DOHH2 (cell line): ENCODE data around the gene ARID4A.

Source experiments
- H3F3A ChIP-seq: fragments of 200-600 bp; sonication (generic), shearing (Covaris generic); 2 replicates; pipeline ENCODE4 v1.6.0; 2016; ENCODE audit warnings: antibody characterized with exemption, mild to moderate bottlenecking; ENCODE audit not compliant: control insufficient read depth, insufficient read depth
- H3K27ac ChIP-seq: fragments of 200-600 bp; sonication (generic); 2 replicates; pipeline ENCODE4 v1.5.1; 2014; ENCODE audit warnings: low read depth, mild to moderate bottlenecking, low read length, moderate library complexity
- H3K27me3 ChIP-seq: fragments of 200-600 bp; sonication (generic); 2 replicates; pipeline ENCODE4 v1.6.1; 2014; ENCODE audit warnings: mild to moderate bottlenecking, low read length, mixed read lengths; ENCODE audit not compliant: control insufficient read depth
- H3K36me3 ChIP-seq: fragments of 200-600 bp; sonication (generic); 2 replicates; pipeline ENCODE4 v1.6.1; 2014; ENCODE audit warnings: mild to moderate bottlenecking, low read length, moderate library complexity, mixed read lengths; ENCODE audit not compliant: control insufficient read depth
- H3K4me1 ChIP-seq: fragments of 200-600 bp; sonication (generic); 2 replicates; pipeline ENCODE4 v1.6.1; 2014; ENCODE audit warnings: mild to moderate bottlenecking, low read length, mixed read lengths; ENCODE audit not compliant: control insufficient read depth
- H3K4me2 ChIP-seq: fragments of 200-600 bp; sonication (generic); 2 replicates; pipeline ENCODE4 v1.6.0; 2014; ENCODE audit warnings: mild to moderate bottlenecking, low read length, moderate library complexity
- H3K4me3 ChIP-seq: fragments of 200-600 bp; sonication (generic); 2 replicates; pipeline ENCODE4 v1.5.1; 2014; ENCODE audit warnings: mild to moderate bottlenecking, low read length, mixed read lengths
- H3K79me2 ChIP-seq: fragments of 200-600 bp; sonication (generic); 2 replicates; pipeline ENCODE4 v1.6.1; 2014; ENCODE audit warnings: mild to moderate bottlenecking, low read length, mixed read lengths; ENCODE audit not compliant: control insufficient read depth
- H3K9me2 ChIP-seq: fragments of 200-600 bp; sonication (generic); replicated peaks from 2 replicates; pipeline ENCODE4 v1.6.1; 2014; ENCODE audit warnings: mild to moderate bottlenecking, low read length, mixed read lengths; ENCODE audit not compliant: control insufficient read depth
- H3K9me3 ChIP-seq: fragments of 200-600 bp; sonication (generic); 2 replicates; pipeline ENCODE4 v1.6.1; 2014; ENCODE audit warnings: antibody characterized with exemption, low read length, mixed read lengths; ENCODE audit not compliant: control insufficient read depth, insufficient read depth
- H4K20me1 ChIP-seq: fragments of 200-600 bp; sonication (generic); 2 replicates; pipeline ENCODE4 v1.6.0; 2014; ENCODE audit warnings: low read depth, mild to moderate bottlenecking, antibody characterized with exemption, low read length, moderate library complexity; ENCODE audit not compliant: control insufficient read depth, insufficient read depth
- EZH2phosphoT487 ChIP-seq: fragments of 200-600 bp; sonication (generic); IDR thresholded peaks from 2 replicates; pipeline ENCODE4 v1.6.1; 2017; ENCODE audit warnings: borderline replicate concordance, mild to moderate bottlenecking, antibody characterized with exemption, low read length, moderate library complexity, mixed read lengths
- TF ChIP-seq, protein P1 (sequence below): fragments of 200-600 bp; sonication (generic); IDR thresholded peaks from one replicate; pipeline ENCODE4 v1.5.1; 2014; ENCODE audit warnings: antibody characterized with exemption, mild to moderate bottlenecking, low read depth, low read length; ENCODE audit not compliant: poor library complexity, severe bottlenecking

The ARID4A gene

DNA sequence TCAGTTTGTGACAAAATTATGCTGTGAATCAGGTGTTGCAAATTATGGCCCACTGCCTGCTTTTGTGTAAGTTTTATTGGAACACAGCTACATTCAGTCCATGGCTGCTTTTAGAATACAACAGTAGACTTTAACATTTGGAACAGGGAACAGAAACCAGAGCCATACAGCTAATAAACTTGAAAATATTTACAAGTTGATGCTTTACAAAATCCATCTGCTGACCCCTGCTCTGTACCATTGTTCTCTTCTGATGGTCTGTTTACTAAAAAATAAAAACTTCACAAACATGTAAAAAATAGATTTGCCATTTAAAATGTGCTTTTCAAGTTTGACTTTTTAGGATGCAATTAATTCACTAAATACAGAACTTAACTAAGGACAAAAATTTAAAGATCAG lies 33.0 kb upstream of the ARID4A start:
- H3K9me2 ChIP-seq: no peaks in the 10 kb centered on the region
- H4K20me1 ChIP-seq: no peaks in the 10 kb centered on the region
- H3K27me3 ChIP-seq: no peaks in the 10 kb centered on the region
- no peak overlapping the region for H3K4me3 ChIP-seq
- peaks cover 34% of the 10 kb centered on the region for H3F3A ChIP-seq
- TF ChIP-seq, protein P1, sequence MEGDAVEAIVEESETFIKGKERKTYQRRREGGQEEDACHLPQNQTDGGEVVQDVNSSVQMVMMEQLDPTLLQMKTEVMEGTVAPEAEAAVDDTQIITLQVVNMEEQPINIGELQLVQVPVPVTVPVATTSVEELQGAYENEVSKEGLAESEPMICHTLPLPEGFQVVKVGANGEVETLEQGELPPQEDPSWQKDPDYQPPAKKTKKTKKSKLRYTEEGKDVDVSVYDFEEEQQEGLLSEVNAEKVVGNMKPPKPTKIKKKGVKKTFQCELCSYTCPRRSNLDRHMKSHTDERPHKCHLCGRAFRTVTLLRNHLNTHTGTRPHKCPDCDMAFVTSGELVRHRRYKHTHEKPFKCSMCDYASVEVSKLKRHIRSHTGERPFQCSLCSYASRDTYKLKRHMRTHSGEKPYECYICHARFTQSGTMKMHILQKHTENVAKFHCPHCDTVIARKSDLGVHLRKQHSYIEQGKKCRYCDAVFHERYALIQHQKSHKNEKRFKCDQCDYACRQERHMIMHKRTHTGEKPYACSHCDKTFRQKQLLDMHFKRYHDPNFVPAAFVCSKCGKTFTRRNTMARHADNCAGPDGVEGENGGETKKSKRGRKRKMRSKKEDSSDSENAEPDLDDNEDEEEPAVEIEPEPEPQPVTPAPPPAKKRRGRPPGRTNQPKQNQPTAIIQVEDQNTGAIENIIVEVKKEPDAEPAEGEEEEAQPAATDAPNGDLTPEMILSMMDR: no peak
- TF ChIP-seq EZH2phosphoT487: no peak
- H3K4me2 ChIP-seq: no peak overlapping the region
- H3K79me2 ChIP-seq: peaks cover 10% of the 10 kb centered on the region
- H3K4me1 ChIP-seq: no peaks in the 10 kb centered on the region
- H3K9me3 ChIP-seq: no peaks in the 10 kb centered on the region
- H3K27ac ChIP-seq: no peak overlapping the region
- peaks cover 91% of the 10 kb centered on the region for H3K36me3 ChIP-seq

GRCh38 chr14:58270628-58271027 lies 27.7 kb upstream of the ARID4A start:
- peaks cover 7% of the 10 kb centered on the region for H3K4me1 ChIP-seq
- TF ChIP-seq EZH2phosphoT487: no peak
- TF ChIP-seq, protein P1: no peak
- H3K4me3 ChIP-seq: no peak overlapping the region
- H3K9me3 ChIP-seq: no peaks in the 10 kb centered on the region
- peaks cover 50% of the 10 kb centered on the region for H3K79me2 ChIP-seq
- no peak overlapping the region for H3K27ac ChIP-seq
- peaks cover 97% of the 10 kb centered on the region for H3K36me3 ChIP-seq
- peaks cover 40% of the 10 kb centered on the region for H3F3A ChIP-seq
- no peak overlapping the region for H3K4me2 ChIP-seq
- H3K27me3 ChIP-seq: no peaks in the 10 kb centered on the region
- H3K9me2 ChIP-seq: no peaks in the 10 kb centered on the region
- no peaks in the 10 kb centered on the region for H4K20me1 ChIP-seq

- Histone ChIP-seq H3K27me3 (no peaks in the 10 kb centered on the region), H3K36me3 (peaks cover 84% of the 10 kb centered on the region), H3K4me3 (no peak overlapping the region), H4K20me1 (no peaks in the 10 kb centered on the region), H3K27ac (no peak overlapping the region), H3K9me3 (no peaks in the 10 kb centered on the region), H3F3A (peaks cover 36% of the 10 kb centered on the region), H3K4me2 (no peak overlapping the region), H3K4me1 (peaks cover 19% of the 10 kb centered on the region), H3K9me2 (no peaks in the 10 kb centered on the region), H3K79me2 (peaks cover 70% of the 10 kb centered on the region)
- no peak for TF ChIP-seq EZH2phosphoT487
- TF ChIP-seq, protein P1: no peak
Measured at GRCh38 chr14:58272588-58273372, 25.6 kb upstream of the ARID4A start.
